Measurements from ENCODE around the gene CEPT1.
A peak's percentile ranks its signal among the peaks of the same experiment; 100 is the strongest.
"Not testable (repeated sequence)": the region's sequence is repeated elsewhere in the genome, so short reads cannot be mapped to it uniquely, and the experiment has no call there.

Gene CEPT1

DNA sequence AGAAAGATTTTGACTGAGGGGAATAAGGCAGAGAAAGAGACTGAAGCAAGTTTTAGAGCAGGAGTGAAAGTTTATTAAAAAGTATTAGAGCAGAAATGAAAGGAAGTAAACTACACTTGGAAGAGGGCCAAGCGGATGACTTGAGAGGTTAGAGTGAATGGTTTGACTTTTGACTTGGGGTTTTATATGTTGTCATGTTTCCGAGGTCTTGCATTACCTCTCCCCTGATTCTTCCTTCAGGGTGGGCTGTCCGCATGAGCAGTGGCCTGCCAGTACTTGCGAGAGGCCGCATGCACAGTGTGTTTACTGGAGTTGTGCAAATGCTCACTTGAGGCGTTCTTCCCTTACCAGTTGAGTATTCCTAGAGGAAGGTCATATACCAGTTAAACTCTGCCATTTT, 73.4 kb downstream of the CEPT1 start:
- no peak for DNase-seq

DNA sequence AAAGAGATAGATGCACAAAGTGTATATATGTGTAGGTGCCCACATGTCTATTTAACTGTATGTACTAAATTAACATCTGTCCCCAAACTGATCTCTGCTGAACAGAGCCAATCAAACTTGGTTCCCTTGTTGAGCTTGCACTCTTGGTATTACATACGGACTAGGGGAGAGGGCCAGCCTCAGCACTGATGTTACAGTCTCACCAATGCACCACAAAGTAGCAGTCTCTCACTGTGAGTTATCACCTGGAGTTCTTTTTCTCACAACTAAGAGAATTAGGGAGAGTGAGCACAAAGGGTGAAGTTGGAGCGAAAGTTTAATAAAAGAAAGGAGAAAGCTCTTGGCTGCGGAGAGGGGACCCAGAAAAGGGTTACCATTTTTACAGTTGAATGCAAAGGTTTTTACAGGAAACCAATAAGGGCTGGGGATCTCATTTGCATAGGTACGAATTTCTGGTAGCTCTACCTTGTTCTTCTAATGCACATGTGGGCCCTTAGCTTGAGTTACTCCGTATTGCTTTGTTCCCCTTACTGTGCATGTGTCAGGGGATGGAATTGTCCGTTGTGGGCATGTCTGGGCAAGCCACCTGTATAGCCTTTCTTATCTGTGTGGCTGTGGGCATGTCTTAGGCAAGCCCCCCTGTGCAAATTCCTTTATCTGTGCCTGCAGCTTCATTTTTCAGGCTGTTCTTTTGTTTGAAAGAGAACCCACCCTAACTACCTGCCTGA, 74.2 kb downstream of the CEPT1 start:
- DNase-seq = no peak

DNA sequence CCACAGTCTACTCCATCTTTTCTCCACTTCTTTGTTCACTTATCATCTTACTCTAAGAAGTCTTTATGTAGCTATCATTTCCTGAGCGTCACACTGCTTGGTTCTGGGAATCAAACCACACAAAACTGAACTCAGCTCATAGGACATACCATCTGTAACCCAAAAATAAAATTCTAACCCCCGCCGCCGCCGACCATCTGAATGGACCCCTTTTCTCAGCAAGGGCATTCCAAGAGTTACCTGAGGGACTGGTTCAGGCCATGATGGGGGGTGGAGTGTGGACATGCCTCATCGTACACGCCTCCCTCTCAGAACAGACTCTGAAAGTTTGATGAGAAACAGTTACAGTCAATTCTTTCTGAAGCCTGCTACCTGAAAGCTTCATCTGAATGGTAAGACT, 74.9 kb downstream of the CEPT1 start:
- DNase-seq = peak; percentile 60 to 66

DNA sequence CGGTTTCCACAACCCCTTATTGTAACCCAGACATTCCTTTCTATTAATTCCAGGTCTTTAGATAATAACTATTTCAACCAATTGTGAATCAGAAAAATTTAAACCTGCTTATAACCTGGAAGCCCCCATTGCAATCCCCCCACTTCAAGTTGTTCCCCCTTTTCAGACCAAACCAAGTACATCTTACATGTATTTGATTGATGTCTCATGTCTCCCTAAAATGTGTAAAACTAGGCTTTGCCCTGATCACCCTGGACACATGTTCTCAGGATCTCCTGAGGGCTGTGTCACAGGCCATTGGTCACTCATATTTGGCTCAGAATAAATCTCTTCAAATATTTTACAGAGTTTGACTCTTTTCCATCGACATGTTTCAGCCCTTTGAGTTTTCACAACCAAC, 75.3 kb downstream of the CEPT1 start:
- DNase-seq = not testable (repeated sequence)

DNA sequence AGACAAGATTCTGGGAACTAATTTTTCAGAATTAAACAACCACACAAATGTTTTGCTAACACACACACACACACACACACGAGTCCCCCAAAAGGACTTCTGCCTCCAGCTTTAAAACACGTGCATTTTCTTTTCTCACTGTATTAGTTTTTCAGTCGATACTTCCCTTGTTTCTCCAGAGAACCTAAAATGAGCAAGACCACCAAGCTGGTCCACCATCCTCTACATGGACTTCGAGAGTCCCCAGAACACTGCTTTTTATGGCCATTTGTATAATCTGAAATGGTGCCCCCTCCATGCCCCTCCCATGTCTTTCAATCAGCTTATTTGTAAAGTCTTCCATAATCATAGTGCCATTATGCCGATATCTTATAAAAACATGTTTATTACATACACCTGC, 76.7 kb downstream of the CEPT1 start:
- DNase-seq = no peak

DNA sequence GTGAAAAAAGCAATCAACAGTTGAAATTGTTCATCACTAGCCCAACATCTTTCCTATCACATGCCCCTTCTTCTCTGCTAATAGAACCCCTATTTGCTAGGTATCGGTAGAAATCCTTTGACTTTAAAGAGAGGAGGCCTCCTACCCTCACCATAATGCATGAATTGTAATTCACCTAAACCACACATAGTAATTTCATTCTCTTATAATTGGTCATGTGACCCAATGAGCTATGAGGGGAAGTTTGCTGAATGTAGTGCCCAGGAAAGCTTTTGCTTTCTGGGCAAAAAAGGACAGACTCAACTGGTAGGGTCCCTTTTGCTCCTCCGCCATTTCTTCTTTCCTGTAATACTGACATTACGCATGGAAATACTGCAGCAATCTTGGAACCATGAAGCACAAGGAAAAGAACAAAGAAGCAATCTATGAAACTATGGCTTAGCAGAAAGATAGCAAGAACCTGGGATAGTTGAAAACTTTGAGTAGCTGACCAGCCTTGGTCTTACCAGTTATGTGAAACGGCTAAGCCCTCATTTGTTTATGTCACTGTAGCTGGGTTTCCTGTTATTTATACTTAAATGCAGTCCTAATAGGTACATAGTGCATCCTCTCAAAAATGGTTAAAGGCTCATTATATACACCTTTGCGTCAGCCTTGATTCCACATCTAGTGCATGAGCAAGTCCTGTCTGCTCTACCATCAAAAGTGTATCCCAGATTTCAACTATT, 77.3 kb downstream of the CEPT1 start:
- no peak for DNase-seq

DNA sequence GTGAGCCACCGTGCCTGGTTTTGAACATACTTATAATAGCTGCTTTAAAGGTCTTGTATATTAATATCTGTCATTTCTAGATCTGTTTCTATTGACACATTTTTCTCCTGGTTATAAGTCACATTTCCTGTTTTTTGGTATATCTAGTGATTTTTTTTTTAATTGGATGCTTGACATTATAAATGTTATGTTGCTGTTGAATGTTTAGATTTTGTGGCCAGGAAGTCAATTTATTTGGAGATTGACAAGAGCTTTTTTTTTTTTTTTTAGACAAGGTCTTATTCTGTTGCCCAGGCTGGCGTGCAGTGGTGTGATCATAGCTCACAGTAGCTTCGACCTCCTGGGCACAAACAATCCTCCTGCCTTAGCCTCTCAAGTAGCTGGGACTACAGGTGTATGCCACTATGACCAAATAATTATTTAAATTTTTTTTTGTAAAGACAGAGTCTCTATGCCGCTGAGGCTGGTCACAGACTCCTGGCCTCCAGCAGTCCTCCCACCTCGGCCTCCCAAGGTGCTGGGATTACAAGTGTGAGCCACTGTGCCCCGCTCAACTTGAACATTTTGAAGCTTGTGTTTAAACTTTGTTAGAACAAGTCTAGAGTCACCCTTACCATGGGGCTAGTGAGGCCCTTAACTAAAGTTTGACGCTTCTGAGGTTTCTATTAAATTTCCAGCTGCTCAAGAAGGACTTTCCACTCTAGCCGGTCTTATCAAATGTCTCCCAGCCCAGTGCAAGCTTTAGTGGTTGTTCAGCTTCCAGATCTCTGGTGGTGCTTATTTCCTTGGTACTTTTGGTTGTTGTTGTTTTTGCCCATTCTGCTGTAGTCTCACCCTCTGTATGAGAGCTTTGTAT, 78.9 kb downstream of the CEPT1 start:
- DNase-seq = no peak

DNA sequence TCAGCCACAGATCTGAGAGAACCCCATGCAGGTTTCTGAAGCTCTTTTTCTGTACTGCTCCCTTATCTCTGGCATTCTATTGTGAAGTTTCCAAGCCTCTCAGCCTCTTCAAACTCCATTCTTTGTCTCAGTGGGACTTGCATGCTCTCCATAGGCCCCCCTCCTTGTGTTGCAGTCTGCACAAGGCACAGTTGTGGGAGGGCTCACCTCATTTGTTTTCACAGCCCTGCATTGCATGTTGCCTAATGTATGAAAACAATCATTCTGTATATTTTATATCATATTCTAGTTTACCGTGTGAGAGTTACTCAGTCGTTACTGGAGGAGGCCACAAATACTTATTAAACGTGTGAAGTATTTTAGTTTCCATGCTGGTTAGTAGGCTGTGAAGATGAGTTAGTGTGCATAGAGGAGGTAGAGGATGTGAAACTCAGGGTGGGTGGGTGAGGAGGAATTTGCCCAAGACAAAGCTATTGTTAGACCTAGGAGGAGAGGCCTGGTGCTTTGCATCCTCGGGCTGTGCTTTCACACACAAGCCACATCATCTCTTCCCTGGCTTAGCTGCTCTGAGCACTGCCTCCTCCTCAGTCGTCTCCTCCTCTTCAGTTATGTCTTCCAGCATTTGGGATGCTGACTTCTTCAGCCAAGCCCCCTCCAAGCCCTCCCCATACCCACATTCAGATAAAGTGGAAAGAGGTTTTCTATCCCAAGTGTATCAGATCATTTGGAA, 79.7 kb downstream of the CEPT1 start:
- peak in 1 of 2 donors; percentile 51 for DNase-seq

DNA sequence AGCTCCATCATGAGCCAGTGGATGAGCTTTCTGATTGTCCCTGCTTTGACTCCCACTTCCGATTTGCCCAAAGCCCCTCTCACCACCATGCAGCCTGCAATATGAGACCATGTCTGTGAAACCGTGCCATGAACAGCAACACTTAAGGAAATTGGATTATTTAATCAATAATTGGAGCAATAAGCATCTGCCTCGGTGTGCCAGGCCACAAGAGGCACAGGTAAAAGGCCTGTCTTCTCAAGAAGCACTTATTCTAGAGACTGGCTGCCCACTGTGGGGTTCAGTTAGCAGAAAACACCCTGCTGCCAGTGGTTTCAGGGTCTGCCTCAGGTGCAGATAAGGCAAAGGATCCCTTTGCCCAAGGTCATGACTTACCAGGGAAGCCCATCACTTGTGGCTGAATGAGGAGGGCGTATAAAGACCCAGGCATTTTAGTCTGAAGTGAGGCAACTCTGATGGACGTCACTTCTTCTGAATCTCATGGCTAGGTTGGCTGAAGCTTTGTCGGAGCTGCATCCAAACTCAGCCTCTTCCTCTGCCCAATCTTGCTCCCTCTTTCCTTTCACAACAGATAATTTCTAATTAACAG, 80.4 kb downstream of the CEPT1 start:
- no peak for DNase-seq

DNA sequence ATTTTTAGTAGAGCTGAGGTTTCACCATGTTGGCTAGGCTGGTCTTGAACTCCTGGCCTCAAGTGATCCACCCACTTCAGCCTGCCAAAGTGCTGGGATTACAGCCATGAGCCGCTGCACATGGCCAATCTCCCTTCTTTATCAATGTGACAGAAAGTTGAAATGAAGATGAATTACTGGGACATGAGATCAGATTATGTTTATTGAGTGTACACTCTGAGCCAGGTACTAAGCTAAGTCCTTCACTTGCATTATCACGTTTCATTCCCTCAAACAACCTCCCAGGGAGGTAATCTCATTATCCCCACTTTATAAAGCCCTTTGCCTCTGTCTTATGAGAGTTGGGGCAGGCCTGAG, 81.2 kb downstream of the CEPT1 start:
- DNase-seq = no peak

DNA sequence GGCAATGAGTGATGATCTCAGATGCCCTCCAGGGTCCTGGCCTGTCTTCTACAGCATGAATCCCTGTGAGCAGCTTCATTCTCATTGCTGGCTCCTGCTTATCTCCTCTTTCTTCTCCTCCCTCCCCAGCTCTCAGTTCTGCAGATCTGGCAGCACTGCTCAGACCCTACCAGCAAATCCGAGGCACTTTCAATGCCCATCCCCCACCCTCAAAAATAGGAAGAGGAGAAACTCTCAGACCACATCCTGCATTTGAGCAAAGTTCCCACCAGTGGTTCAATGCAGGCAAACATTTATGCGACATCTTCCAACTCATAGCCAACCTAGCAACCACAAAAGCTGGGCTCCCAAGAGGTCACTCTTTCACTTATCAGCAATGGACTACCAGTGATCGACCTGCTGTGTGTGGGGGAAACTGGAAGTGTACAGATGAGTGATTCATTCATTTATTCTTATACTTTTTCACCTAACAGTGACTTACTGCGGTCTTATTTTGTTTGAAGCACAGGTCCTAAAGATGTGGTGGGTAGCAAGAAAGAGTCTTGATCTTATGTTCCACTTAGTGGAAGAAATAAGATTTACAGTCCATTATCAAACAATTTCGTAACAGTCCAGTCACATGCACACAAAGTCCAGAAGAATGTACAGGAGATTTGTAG, 81.7 kb downstream of the CEPT1 start:
- DNase-seq = peak; percentile 55 to 74

DNA sequence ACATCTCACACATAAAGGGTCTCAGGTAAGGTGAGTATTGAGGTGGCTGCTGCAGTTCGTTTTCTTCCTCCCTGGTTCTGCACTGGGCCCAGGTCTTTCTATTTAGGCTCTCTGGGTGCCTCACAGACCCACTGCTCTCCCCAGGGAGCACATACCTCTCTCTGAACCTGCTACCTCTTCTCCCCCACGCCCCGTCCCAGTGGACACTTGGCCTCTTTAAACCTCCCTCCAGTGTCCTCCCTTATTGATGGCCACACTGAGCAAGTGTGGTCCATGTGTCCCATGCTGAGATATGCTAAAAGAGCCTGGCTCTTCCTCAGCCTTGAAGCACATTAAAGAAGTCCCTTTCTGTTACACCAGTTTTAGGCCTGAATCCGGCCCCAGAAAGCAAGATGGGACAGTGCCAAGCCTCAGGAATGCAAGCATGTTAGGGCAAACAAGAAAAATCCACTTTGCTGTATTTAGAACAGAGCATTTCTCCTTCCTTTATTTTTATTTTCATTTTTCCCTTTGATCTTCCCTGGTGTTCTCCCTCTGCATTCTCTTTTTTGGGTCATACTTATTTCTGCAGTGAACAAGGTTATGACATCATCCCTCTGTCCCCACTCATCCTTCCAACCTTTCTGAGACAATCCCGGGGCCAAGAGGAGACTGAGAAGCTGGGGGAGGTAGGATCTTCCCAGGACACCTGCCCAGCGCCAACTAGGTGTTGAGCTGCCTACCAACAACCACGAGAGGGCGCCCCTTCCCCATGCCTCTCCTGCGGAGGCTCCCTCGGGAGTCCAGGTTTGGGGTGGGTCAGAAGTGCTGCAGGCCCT, 82.5 kb downstream of the CEPT1 start:
- peak; percentile 75 to 79 for DNase-seq

DNA sequence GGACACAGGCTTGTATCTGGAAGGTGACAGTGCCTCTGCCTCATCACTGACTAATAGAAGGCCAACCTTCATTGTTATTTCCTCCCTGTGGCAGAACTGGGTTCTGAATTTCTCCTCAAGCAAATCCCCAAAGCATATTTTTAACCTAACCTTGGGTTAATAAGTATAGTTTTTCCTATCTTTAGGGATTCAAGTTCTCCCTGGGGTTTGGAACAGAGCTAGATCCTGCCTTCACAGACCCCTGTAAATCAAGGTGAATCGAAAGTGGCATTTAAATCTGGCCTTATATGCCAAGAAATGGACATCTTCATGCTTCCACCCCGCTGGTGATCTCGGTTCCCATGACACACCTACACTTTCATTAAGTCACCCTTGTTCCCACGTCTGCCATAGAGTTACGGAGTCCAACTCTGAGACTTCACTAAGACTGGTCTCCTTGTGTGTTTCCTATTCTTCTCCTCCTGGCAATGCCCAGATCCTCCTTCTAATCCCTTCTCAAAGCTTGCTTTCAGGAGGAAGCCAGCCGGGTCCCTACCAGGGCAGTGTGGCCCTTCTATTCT, 83.2 kb downstream of the CEPT1 start:
- no peak for DNase-seq

DNA sequence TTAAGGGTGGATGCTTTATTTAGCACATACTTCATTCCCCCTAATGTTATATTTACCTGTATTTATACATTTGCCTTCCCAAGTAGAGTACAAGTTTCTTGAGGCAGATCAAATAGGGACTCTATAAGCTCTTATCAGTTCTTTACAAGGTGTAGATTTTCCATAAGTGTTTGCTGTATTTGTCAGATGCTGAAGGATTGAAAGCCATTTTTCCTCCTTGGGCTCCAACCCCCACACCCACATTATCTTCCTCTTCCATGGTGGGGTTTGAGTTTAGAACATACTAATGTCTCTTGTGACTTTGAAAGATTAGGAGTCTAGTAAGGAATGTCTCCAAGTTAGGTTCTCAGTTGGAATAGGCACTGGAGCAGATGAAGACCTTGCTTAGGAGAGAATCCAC, 85.1 kb downstream of the CEPT1 start:
- no peak for DNase-seq

DNA sequence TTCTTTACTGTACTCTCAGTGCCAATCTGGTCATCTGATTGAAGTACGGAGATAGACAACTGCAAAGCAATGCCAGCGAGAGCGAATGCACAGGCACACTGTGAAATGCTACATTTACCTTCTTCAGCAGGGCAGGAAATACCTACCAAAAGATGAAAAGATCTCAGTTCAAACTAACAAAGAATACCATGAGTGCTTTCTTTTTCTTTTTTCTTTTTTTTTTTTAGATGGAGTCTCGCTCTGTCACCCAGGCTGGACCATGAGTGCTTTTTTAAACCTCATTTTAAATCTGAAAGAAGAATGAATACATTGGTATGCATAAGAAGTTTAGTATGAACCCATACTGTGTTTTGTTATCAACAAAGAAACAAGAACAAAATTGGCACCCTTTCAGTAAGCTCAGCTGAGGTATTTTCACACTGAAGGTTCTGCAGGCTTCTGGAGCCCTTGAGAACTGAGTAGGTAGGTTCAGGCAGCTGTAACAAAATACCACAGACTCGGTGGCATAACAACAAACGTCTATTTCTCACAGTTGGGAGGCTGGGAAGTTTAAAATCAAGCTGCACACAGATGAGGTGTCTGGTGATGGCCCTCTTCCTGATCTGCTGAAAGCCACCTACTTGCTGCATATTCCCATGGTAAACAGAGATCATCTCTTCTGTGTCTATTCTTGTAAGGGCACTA, 85.8 kb downstream of the CEPT1 start:
- DNase-seq = peak in 1 of 2 donors; percentile 59

DNA sequence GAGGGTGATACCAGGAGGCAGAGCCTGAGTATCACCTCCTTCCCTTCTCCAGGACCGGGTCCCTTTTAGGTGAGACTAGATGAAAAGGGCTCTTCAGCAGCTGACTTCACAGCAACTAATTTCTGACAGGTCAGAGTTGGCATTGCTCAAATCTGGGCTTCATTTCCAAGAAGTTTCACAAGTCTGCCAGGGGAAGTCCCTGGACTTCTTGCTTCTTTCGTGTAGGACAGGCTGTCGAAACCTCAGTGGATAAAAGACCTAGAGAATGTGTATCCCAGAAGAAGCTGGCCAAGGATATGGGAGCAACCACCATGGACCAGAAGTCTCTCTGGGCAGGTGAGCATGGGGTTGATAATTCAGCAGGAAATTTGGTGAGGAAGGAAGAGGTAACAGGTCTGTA, 87.4 kb downstream of the CEPT1 start, which contains the start of gene CHI3L2:
Gene CHI3L2, plus strand, starts transcription at position 280 of the 400 bp plus-strand sequence. Its CDS starts 17 bp downstream, at position 297.
- DNase-seq = no peak

DNA sequence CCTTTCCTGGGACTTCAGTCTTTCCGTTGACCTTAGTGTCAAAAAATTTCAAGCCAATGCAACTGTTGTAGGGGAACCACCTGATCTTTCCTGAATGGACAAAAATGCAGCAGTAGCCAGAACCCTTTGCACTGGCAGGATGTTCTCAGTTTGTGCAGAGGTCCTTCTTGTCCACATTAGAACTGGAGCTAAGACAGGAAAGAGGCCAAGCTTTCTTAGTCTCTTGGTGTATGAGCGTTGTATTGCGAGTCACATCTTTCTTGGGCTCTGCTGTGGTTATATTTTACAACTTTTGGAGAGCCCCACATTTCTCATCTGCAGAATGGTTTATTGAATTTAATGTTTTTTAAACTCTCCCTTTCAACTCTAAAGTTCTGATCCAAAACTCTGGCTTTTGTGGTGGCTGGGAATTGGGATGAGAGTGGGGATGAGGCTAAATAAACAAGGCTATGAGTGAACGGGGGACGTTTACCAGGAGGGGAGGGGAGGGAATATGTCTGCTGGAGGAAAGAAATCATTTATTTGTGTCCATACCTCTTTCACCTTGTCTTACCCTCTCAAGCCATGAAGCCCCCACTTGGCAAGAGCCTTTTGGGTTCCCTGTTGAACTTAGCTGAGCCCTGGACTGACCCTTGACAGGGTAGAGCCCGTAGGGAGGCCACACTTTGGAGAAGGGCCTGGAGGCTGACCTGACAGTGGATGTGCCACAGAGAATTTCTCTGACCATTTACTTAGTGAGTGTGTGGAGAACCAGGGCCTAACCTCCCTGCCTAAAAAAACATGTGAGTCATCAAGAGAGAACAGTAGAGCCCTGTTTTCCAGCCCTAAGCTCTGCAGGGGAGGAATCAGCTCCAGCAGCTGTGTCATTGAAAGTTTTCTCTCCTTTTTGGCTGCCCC, 88.1 kb downstream of the CEPT1 start:
- DNase-seq = no peak

DNA sequence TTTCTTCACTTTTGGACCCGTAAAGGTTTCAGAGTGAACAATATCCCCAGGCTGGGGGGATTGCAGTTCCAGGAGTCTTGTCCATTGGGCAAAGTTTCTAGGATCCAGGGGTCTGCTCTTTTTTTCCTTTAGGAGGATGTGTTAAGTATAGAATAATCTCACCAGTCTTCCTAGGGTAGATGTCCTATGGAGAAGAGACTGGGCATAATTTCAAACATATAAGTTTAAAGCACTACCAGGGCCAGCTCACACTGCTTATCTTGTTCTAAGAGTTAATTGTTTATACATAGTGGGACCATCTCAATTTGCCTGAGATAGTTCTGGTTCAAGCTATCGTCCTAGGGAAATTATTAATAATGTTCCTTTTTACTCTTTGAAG, 88.7 kb downstream of the CEPT1 start:
- no peak for DNase-seq

DNA sequence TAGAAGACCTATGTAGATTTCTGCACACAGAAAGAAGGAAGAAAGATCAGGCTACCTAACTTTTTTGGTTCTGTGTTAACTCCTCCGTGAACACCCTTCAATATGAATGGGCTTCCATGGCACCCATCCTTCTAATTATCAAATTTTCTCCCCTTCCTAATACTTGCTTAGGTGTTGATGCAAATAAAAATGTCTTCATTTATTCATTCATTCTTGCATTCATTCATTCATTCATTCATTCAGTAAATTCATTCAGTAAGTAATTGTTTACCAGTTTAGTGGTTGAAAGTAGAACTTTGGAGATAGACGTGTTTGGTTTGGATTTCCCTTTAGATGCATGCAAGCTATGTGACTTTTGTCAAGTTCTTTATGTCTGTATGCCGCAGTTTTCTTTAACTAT, 92.1 kb downstream of the CEPT1 start:
- no peak for DNase-seq

Data from CD4-positive, alpha-beta T cell treated with Interleukin-4 for 1 hour (primary cell).